Panc1 (cell line): ENCODE data around the gene CCL22. TPM values are rescaled to one million over a fixed set of nuclear protein-coding genes. Genes with fewer than 3 reads are reported as not detected.

Source experiments
- ATAC-seq: fragments of 200-7000 bp; cut with Tn5 transposase; 2 replicates; pipeline ENCODE4 v1.9.1; 2020; ENCODE audit warnings: mild to moderate bottlenecking, moderate library complexity
- BruUV-seq: library from RNA; stranded (reverse); fragments of 400-500 nt; replicated peaks from 2 replicates; lab custom pipeline; 2021; lab: Mats Ljungman, UMichigan
- CTCF ChIA-PET: fragments of 300-600 bp; sonication (Branson Sonifier 250); formaldehyde crosslinking; loops from one replicate; lab custom pipeline; 2022; ENCODE audit warnings: antibody characterized with exemption; lab: Charles Lee
- POLR2A ChIA-PET: fragments of 300-600 bp; sonication (Branson Sonifier 250); formaldehyde crosslinking; loops from one replicate; lab custom pipeline; 2022; ENCODE audit warnings: antibody characterized with exemption; lab: Charles Lee
- DNase-seq: peaks from one replicate; pipeline ENCODE4 v3.0.0-alpha.2; 2010; ENCODE audit warnings: low read depth, low spot score
- H3K27ac ChIP-seq: 2 replicates; pipeline ENCODE4 v1.5.1; 2011; ENCODE audit warnings: mild to moderate bottlenecking, low read length, inconsistent platforms
- H3K27me3 ChIP-seq: fragments of 200-500 bp; sonication (Bioruptor generic); 2 replicates; pipeline ENCODE4 v1.6.0; 2014; ENCODE audit warnings: low read length, inconsistent platforms; ENCODE audit not compliant: control insufficient read depth, insufficient read depth
- H3K36me3 ChIP-seq: fragments of 200-500 bp; sonication (Bioruptor generic); 2 replicates; pipeline ENCODE4 v1.5.1; 2014; ENCODE audit warnings: inconsistent platforms, mild to moderate bottlenecking, low read length, moderate library complexity; ENCODE audit not compliant: control insufficient read depth, insufficient read depth
- H3K4me1 ChIP-seq: 2 replicates; pipeline ENCODE4 v1.5.1; 2011; ENCODE audit warnings: inconsistent platforms, mild to moderate bottlenecking, low read length, moderate library complexity; ENCODE audit not compliant: control insufficient read depth, insufficient read depth
- H3K4me3 ChIP-seq, 2 experiments: 2 replicates each; pipeline ENCODE4 v1.5.1; 2011 to 2012; ENCODE audit warnings: low read depth in 2 of 2, low read length in 2 of 2, mild to moderate bottlenecking in 2 of 2, inconsistent platforms in 1 of 2, moderate library complexity in 1 of 2
- H3K9me3 ChIP-seq: fragments of 200-500 bp; sonication (Bioruptor generic); 2 replicates; pipeline ENCODE4 v1.5.1; 2014; ENCODE audit warnings: low read depth, mild to moderate bottlenecking, inconsistent platforms, low read length, moderate library complexity; ENCODE audit not compliant: control insufficient read depth, insufficient read depth
- CTCF ChIP-seq: fragments of 450-650 bp; IDR thresholded peaks from 2 replicates; pipeline ENCODE4 v1.5.1; 2017; ENCODE audit warnings: mild to moderate bottlenecking
- POLR2AphosphoS5 ChIP-seq: IDR thresholded peaks from 2 replicates; pipeline ENCODE4 v1.6.1; 2012; ENCODE audit warnings: mild to moderate bottlenecking, low read depth, low read length, moderate library complexity
- SIN3A ChIP-seq: IDR thresholded peaks from 2 replicates; pipeline ENCODE4 v1.6.1; 2012; ENCODE audit warnings: low read depth, mild to moderate bottlenecking, low read length, moderate library complexity, borderline replicate concordance; ENCODE audit not compliant: insufficient read depth
- TCF7L2 ChIP-seq: IDR thresholded peaks from 2 replicates; pipeline ENCODE4 v1.6.1; 2011; ENCODE audit warnings: mild to moderate bottlenecking, low read depth, low read length, inconsistent platforms
- in situ Hi-C: cut with HindIII; loops from 2 replicates; pipeline ENCODE4 v1.10.0; 2016; ENCODE audit warnings: low sequenced_read_pairs, low pct_unique_long_range_greater_than_20kb
- intact Hi-C: fragments of 100-400 bp; cut with micrococcal nuclease; formaldehyde crosslinking; loops from one replicate; pipeline ENCODE4 v1.10.0; 2022; ENCODE audit not compliant: unreplicated experiment
- total RNA-seq: library from RNA; stranded (reverse); gene quantifications from one replicate; pipeline ENCODE4 v1.2.1, GENCODE V29; 2021; ENCODE audit not compliant: unreplicated experiment
- TF ChIP-seq, protein P1 (sequence below), 2 experiments: IDR thresholded peaks; 2 replicates each; pipeline ENCODE4 v1.6.1; 2011 to 2012; ENCODE audit warnings: low read depth in 2 of 2, control low read depth in 1 of 2, low read length in 1 of 2, mild to moderate bottlenecking in 1 of 2, moderate library complexity in 1 of 2; ENCODE audit not compliant: insufficient read depth in 1 of 2

CCL22 gene
- total RNA-seq, 1 experiment from 2014 or later = 0.39 TPM

DNA sequence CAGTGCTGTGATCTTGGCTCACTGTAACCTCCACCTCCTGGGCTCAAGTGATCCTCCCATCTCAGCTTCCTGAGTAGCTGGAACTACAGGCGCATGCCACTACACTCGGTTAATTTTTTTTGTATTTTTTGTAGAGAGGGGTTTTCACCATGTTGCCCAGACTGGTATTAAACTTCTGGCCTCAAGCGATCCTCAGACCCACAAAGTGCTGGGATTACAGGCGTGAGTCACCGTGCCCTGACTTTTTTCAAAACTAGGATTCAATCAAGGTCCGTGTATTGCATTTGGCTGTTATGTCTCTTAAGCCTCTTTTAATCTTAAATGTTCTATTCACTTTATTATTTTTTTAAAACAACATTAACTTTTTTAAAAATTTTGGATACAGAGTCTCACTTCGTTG is 4.3 kb upstream of the CCL22 start:
- ChIA-PET POLR2A (no interaction called here), CTCF (no interaction called here)
- Histone ChIP-seq H3K27ac (no peak overlapping the region), H3K4me1 (no peaks in the 10 kb centered on the region), H3K36me3 (no peaks in the 10 kb centered on the region), H3K4me3 (no peak overlapping the region), H3K27me3 (no peaks in the 10 kb centered on the region), H3K9me3 (no peaks in the 10 kb centered on the region)
- in situ Hi-C loops = no loop called here
- ATAC-seq (no peak), DNase-seq (no peak)
- BruUV-seq = no TSS peak
- TF ChIP-seq CTCF (no peak), TCF7L2 (no peak), SIN3A (no peak), POLR2AphosphoS5 (no peak)
- TF ChIP-seq, protein P1, sequence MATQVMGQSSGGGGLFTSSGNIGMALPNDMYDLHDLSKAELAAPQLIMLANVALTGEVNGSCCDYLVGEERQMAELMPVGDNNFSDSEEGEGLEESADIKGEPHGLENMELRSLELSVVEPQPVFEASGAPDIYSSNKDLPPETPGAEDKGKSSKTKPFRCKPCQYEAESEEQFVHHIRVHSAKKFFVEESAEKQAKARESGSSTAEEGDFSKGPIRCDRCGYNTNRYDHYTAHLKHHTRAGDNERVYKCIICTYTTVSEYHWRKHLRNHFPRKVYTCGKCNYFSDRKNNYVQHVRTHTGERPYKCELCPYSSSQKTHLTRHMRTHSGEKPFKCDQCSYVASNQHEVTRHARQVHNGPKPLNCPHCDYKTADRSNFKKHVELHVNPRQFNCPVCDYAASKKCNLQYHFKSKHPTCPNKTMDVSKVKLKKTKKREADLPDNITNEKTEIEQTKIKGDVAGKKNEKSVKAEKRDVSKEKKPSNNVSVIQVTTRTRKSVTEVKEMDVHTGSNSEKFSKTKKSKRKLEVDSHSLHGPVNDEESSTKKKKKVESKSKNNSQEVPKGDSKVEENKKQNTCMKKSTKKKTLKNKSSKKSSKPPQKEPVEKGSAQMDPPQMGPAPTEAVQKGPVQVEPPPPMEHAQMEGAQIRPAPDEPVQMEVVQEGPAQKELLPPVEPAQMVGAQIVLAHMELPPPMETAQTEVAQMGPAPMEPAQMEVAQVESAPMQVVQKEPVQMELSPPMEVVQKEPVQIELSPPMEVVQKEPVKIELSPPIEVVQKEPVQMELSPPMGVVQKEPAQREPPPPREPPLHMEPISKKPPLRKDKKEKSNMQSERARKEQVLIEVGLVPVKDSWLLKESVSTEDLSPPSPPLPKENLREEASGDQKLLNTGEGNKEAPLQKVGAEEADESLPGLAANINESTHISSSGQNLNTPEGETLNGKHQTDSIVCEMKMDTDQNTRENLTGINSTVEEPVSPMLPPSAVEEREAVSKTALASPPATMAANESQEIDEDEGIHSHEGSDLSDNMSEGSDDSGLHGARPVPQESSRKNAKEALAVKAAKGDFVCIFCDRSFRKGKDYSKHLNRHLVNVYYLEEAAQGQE (IDR thresholded peaks at IDR 0.05; ENCODE audit: insufficient read depth in 1 of 2, low read depth in 2 of 2, low read length in 1 of 2) = no peak
- intact Hi-C loops = no loop called here

GRCh38 chr16:57355898-57356414 is 2.6 kb upstream of the CCL22 start:
- in situ Hi-C loops = no loop called here
- Histone ChIP-seq H3K36me3 (no peaks in the 10 kb centered on the region), H3K4me3 (no peak overlapping the region), H3K4me1 (no peaks in the 10 kb centered on the region), H3K9me3 (no peaks in the 10 kb centered on the region), H3K27ac (no peak overlapping the region), H3K27me3 (no peaks in the 10 kb centered on the region)
- BruUV-seq = no TSS peak
- DNase-seq (no peak), ATAC-seq (no peak)
- intact Hi-C loops = no loop called here
- TF ChIP-seq POLR2AphosphoS5 (no peak), SIN3A (no peak), CTCF (no peak), TCF7L2 (no peak)
- TF ChIP-seq, protein P1 (IDR thresholded peaks at IDR 0.05; ENCODE audit: insufficient read depth in 1 of 2, low read depth in 2 of 2, low read length in 1 of 2) = no peak
- POLR2A ChIA-PET = no interaction called here
- CTCF ChIA-PET = interaction anchor here (0.6 to 0.7 kb wide), 2 partner anchors 16 to 25 kb away, joined by 7 read pairs; no protein-coding TSS in a partner anchor
